Measurements from ENCODE around the gene CENPL.
A peak's percentile ranks its signal among the peaks of the same experiment; 100 is the strongest.
"Not testable (repeated sequence)": the region's sequence is repeated elsewhere in the genome, so short reads cannot be mapped to it uniquely, and the experiment has no call there.

The CENPL gene

GRCh38 chr1:173824315-173825081 is at the start of gene CENPL, which contains the start of gene DARS2:
CENPL (minus strand) TSS chr1:173824883; CDS start chr1:173811299, 13,584 bp downstream.
DARS2 (plus strand) TSS chr1:173824673; CDS start chr1:173825230, 557 bp downstream.
- DNase-seq = peak; percentile 99

GRCh38 chr1:173871500-173871899 is 46.8 kb upstream of the CENPL start:
- no peak for DNase-seq

- DNase-seq = no peak
These were observed 46.4 kb upstream of the CENPL start for GRCh38 chr1:173871091-173871490.

- peak; percentile 25 for DNase-seq
These were observed 45.8 kb upstream of the CENPL start for GRCh38 chr1:173870252-173871075.

GRCh38 chr1:173869021-173869359 is 44.3 kb upstream of the CENPL start:
- no peak for DNase-seq

- DNase-seq = peak; percentile 54
These were observed 43.8 kb upstream of the CENPL start, which contains the start of gene ZBTB37 for GRCh38 chr1:173868266-173869020. ZBTB37 (plus strand) TSS chr1:173868380; CDS start chr1:173870226, 1,846 bp downstream.

- DNase-seq = peak; percentile 97
These were observed 43.1 kb upstream of the CENPL start, which contains the start of gene GAS5 for GRCh38 chr1:173867753-173868265. GAS5 (minus strand) TSS chr1:173867989.

- DNase-seq = no peak
These were observed 42.6 kb upstream of the CENPL start for GRCh38 chr1:173867141-173867752.

GRCh38 chr1:173866413-173867115 is 41.9 kb upstream of the CENPL start:
- DNase-seq = no peak

- DNase-seq = no peak
These were observed 40.9 kb upstream of the CENPL start for GRCh38 chr1:173865468-173866164.

- DNase-seq = no peak
These were observed 39.6 kb upstream of the CENPL start for GRCh38 chr1:173864179-173864867.

- no peak for DNase-seq
These were observed 38.8 kb upstream of the CENPL start for GRCh38 chr1:173863224-173864161.

GRCh38 chr1:173862769-173863223 is 38.1 kb upstream of the CENPL start:
- no peak for DNase-seq

GRCh38 chr1:173862146-173862768 is 37.6 kb upstream of the CENPL start:
- DNase-seq = not testable (repeated sequence)

- no peak for DNase-seq
These were observed 37.1 kb upstream of the CENPL start for GRCh38 chr1:173861731-173862145.

GRCh38 chr1:173860065-173860464 is 35.4 kb upstream of the CENPL start:
- DNase-seq = no peak

GRCh38 chr1:173859547-173859946 is 34.9 kb upstream of the CENPL start:
- not testable (repeated sequence) for DNase-seq

GRCh38 chr1:173857363-173857917 is 32.8 kb upstream of the CENPL start:
- no peak for DNase-seq
